Activated CD4-positive, CD25-positive, alpha-beta regulatory T cell treated with anti-CD3 and anti-CD28 coated beads, Interleukin-2, amount 50 U/mL, for 72 hours (primary cell): ENCODE measurements around the gene PLA2G4E.

Experiments used
- DNase-seq: peaks from one replicate; pipeline ENCODE4 v3.0.0; 2021

Gene PLA2G4E

GRCh38 chr15:42016971-42017370, 3.9 kb downstream of the PLA2G4E start:
- no peak for DNase-seq

GRCh38 chr15:42014406-42014805, 6.4 kb downstream of the PLA2G4E start:
- no peak for DNase-seq

DNA sequence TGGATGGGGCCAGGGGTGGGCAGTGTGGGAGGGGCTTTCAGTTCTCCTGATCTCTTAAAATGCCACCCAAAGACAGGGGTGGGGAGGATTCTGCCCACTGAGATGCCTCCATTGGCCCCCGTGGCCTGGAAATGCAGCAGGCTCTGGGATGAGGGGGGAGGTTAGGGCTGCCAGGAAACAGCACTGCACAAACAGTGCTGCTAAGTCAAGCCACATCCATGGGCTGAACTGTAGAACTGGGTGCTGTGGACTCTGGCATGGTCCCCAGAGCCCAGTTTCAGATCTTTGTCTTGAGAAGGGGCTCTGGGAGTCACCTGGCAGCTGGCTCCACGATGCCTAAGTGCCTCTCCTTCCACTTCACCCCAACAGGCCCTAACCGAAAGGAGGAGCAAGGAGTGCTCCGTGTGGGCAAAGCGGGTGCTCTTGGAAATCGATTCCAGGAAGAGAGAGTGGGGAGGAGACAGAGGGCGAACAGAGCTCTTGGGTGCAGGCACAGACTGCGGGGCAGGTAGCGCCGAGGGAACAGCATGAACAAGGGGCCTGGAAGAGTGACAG, 7.8 kb downstream of the PLA2G4E start:
- no peak for DNase-seq

DNA sequence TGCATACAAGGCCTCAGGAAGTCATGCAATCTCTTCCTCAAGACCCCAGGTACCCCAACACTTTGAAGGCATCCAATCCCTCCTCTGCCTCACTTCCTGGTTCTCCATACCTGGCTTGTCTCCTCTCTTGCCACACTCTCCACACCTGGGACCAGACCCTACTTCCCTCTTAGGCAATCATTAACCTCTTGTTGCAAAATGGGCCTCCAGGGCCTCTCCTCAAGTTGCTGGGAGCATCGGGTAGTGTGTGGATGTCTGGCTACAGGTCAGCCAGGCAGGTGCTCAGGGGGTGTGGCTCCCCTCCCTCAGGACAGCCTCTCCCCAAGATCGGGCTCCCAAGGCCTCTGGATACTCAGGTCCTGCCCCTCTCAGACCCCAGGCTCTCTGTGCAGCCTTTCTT, 8.6 kb downstream of the PLA2G4E start:
- no peak for DNase-seq

GRCh38 chr15:42011074-42011473, 9.8 kb downstream of the PLA2G4E start:
- no peak for DNase-seq

- no peak for DNase-seq
These were observed 10.4 kb downstream of the PLA2G4E start for GRCh38 chr15:42010434-42010833.

DNA sequence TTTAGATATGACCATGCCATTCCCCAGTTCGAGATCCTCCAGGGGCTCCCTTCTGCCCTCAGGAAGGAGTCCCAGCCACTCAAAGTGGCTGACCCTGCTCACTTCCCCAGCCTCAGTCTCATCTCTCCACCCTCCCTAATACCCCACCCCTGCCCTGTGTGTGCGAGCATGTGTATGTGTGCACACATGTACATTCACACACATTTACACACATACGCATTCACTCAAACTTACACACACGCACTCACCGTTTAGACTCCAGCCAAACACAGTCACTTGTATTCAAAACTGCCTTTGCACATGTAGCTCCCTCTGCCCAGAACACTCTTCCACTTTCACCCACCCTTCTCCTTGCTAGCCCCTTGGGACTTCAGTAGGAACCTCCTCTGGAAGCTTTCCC, 11.4 kb downstream of the PLA2G4E start:
- no peak for DNase-seq

DNA sequence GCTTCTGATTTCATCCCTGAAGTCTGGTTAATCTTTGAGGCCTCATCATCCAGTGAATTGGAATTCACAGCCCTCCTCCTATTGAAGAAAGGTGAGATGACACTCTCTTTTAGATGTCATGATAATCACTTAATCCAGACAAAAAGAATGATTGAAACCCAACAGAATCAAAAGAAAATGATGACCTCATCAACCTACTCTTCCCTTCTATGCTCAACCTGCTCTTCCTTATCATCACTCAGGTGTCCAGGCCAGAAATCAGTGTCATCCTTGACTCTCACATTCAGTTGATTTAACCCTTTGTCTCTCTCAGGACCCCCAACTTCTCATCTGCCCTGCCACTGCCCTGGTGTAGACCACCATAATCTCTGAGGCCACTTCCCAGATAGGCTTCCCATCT, 11.8 kb downstream of the PLA2G4E start:
- DNase-seq, result no peak

DNA sequence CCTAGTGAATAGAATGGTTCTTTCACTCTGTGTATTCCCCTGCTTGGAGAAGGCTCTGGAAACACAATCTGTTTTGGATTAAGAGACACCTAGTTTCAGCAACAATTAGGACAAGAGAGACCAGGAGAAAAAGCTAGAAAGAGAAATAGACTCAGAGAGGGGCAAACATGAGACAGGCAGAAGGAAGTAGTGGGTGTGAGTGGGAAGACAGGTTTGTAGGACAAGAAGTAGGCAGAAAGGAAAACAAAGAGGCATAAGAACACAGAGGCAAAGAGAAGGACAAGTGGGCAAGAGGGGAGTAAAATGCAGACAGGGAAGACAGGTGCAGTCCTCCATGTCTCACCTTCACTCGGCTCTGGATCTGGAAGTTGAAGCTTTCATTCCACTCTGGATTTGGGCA, 13.5 kb downstream of the PLA2G4E start:
- no peak for DNase-seq

DNA sequence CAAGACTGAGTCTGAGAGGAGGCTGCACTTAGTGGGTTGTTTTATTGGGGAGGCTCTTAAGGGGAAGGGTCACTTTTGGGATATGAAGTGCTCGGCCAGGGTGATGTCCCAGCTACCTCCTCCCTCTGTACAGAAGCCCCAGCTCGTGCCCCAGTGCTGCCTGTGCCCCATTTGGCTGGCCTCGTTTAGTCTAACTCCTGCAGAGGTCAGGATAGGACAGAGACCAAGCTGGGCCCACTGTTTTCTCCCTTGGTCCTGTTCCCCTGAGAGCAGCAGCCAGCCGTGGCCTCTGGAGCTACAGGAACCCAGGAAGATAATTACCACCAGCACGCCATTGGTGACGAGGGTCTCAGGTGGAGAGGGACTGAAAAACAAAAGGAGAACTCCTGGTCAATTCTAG, 18.5 kb downstream of the PLA2G4E start:
- DNase-seq, result no peak

- no peak for DNase-seq
These were observed 19.6 kb downstream of the PLA2G4E start for GRCh38 chr15:42001236-42001635.

GRCh38 chr15:41999290-42000285, 21.3 kb downstream of the PLA2G4E start:
- no peak for DNase-seq

DNA sequence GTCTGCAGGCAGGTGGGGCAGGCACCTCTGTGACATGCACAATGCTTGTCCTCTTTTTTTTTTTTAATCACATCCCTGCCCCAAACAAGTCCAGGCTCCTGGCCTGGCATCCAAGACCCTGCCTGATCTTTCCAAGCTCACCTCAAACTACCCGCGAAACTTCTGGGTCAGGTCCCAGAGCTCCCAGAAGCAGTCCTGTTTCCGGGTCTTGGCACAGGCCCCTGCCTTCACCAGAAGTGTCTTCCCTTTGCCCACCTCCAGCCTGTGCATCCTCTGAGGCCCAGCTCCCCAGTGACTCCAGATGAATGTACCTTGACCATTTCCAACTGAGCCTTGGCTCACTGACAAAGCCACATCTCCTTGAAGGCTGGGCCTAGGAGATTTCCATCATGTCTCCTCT, 23.0 kb downstream of the PLA2G4E start:
- no peak for DNase-seq

GRCh38 chr15:41996921-41997592, 23.8 kb downstream of the PLA2G4E start:
- DNase-seq, result no peak

GRCh38 chr15:41996376-41996775, 24.5 kb downstream of the PLA2G4E start:
- DNase-seq, result no peak

DNA sequence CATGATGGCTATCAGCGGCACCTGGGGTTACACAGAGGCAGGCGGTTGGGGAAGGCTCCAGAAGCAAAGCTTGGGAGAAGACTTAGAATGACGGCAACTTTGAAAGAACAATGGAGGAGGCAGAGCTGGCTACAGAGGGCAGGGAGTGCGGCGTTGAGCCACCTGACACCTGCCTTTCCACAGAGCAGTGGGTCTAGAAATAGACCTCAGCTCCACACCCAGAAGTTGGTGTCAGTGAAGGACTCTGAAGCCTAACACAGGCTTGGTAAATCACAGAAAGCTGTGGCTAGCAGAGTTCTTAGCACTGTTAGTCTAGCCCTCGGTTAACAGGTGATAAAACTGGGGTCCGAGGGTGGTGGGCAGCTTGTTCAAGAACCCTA, 25.4 kb downstream of the PLA2G4E start:
- DNase-seq, result no peak

GRCh38 chr15:41994772-41995475, 25.9 kb downstream of the PLA2G4E start:
- no peak for DNase-seq

DNA sequence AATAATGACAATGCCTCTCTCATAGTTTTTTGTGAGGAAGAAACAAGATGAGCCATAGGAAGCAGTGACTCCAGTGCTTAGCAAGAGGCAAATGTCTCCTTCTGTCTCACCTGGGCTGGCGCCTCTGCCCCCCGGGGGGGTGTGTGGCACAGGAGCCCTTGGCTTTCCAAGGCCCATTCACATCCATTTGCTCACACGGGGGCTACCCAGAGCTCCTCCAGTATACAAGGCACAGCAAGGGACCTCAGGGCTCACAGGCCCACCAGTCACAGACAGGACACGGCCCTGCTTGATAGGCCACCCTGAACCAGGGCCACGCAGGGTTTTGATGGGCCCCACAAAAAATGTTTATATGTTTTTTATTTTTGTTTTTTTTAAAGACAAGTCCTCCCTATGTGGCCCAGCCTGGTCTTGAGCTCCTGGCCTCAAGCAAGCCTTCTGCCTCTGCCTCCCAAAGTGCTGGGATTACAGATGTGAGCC, 26.6 kb downstream of the PLA2G4E start:
- no peak for DNase-seq

DNA sequence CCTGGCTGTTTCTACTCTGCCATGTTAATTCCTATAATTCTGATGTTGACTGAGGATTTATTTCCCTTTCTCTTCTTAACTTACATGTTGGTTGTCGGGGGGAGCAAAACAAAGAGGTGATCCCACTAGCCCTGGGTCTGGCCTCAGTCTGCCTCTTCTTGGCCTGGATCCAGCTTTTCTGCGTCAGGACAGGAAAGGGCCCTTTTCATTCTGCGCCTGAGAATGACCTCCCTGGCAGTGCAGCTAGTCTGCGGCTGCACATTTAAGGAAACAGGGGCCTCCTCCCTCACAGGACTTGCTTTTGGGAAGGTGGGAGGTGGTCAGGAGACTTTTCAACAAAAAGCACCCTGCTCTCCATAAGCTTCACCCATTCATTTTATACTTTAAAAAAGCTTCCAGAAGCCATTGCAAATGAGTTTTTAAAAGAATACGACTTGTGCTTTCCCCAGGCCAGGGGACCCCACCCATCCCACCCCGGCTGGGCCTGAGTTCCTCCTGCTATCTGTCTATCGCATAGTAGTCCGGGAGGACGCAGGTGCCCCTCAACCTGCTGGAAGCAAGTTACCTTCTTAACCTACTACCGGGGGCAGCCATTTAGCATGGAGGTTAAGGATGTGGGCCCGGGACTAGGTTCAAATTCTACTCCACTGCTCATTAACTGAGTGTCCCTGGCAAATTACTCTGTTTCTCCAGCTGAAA, 27.2 kb downstream of the PLA2G4E start:
- DNase-seq, result no peak

GRCh38 chr15:41992803-41993190, 28.0 kb downstream of the PLA2G4E start:
- DNase-seq, result no peak

DNA sequence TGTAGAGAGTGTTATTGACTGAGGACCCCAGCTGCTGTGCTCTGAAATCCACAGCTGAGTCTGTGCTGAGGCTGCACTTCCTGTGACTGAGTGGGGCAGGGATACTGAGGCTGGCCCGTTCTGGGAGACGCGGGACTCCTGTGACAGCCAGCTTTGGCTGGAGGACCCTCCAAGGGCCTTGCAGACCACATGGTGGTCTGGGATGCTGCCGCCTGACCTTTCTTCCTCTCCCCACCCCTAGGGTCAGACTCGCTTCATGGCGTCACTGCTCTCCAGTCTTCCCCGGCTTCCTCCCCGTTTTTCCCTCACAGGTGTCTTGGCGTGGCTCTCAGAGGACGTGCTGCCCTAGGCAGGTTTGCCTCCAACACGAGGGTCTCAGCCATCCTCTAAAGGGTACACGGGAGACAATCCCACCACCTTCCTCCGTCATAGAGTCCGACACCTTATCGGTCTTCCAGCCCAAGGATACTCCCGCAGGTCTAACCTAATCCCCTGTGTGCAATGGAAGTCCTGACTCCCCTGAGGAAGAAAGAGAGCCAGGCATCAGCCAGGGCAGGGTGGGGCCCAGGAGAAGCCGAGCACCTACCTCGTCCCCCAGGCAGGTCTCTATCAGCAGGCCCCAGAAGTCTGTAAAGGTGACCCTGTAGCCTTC, 28.6 kb downstream of the PLA2G4E start:
- DNase-seq, result no peak

DNA sequence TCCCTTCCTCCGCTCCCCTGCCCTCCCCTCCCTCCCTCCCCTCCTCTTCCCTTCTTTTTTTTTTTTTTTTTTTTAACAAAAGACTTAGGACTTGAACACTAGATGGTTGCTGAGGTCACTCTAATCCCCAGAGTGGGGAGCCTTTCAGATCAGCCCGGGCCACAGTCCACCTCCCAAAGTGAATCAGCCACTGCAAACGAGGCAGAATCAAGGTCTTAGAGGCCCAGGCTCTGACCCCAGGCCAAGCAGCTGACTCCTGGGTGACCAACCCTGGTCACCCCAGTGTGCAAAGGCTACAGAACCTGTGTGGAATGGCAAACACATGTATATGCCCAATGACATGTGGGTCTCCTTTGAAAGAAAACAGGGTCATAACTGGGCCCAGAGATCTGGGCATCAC, 30.2 kb downstream of the PLA2G4E start:
- DNase-seq, result no peak
